ENCODE measurements around the gene NR5A2.

NR5A2 gene

DNA sequence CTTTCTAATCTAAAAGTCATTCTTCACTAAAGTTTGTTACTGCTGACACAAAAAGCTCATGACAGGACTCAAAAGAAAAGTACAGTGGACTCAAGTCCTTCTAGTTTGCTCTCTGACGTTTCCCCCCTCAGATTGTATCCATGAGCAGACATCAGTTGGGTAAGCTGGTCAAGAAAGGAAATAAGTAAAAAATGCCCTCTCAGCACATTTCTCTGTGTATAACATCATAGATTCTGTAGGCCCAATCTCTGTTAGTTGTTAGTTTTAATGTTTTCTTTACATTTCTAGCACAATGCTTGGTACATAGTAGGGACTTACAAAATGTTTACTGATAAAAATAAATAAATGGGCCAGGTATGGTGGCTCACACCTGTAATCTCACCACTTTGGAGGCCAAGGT lies 96.8 kb downstream of the NR5A2 start:
- no peak for DNase-seq (ENCODE audit: low read depth in 3 of 3)

DNA sequence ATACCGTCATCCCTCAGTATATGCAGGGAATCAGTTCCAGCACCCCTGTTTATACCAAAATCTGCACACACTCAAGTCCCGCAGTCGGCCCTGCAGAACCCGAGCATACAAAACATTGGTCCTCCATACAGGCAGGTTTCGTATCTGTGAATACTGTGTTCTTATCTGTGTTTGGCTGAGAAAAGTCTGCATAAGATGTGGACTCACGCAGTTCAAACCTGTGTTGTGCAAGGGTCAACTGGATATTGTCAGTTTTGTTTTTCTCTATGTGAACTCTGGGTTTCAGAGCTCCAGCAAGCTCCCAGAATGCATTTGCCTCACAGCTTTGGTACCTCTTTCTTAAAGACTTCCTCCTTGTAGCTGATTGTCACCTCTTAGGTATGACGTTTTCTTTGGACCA lies 100.6 kb downstream of the NR5A2 start:
- DNase-seq (ENCODE audit: low read depth in 3 of 3), result no peak

DNA sequence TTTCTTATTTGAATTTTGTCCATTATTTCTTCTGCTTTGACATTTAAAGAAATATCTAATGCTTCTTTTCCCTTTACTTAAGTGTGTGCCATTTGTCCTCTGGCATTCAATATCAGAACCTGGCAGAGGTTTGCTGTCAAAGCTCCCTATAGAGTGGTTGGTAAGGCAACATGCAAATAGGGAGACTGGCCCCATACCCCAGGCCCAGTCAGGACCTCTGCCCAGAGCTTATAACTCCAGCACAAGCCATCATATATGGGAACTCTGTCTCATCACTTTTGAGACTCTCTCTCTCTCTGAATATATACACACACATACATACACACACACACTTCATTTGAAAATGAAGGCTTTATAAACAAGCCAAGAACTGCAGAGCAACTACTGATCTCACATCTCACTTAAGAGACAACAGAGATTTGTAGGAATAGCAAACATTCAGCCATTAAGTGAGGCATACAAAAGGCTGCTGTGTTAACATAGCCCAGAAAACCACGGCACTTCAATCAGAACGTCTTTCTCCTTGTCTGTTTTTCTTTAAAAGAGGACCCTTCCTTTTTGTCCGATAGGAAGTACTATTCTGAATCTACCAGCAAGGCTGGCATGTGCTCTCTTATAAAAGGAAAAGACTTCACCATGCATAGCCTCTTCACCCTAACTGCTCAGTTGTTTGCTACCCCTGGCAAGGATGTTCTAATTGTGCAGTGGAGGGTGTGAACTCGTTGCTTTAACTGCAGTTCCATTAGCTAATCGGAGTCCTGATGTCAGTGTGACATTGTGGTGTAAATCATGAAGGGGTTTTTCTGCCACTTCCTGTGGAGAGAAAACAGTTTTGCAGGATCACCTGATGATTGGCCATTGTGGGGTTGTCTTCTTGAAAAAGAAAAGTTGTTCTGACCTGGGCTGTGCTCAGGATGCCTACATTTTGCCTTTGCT lies 101.7 kb downstream of the NR5A2 start:
- no peak for DNase-seq (ENCODE audit: low read depth in 3 of 3)

DNA sequence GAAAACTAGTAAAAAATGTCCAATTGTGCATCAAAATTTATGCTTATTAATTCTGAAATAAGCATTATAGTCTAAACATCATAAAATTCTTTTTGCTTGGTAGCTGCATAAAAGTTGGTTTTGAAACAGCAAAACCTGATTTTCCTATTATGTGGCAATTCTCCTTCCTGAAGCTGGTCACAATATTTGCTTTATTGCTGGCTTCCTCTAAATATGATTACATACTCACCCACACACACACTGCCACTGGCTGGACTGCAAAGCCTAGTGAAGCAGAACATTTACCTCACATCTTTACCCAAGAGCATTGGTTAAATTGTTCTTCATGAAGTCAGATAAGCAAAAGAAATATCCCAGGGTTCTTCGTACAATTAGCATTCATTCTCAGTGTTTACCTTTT lies 103.0 kb downstream of the NR5A2 start:
- no peak for DNase-seq (ENCODE audit: low read depth in 3 of 3)

DNA sequence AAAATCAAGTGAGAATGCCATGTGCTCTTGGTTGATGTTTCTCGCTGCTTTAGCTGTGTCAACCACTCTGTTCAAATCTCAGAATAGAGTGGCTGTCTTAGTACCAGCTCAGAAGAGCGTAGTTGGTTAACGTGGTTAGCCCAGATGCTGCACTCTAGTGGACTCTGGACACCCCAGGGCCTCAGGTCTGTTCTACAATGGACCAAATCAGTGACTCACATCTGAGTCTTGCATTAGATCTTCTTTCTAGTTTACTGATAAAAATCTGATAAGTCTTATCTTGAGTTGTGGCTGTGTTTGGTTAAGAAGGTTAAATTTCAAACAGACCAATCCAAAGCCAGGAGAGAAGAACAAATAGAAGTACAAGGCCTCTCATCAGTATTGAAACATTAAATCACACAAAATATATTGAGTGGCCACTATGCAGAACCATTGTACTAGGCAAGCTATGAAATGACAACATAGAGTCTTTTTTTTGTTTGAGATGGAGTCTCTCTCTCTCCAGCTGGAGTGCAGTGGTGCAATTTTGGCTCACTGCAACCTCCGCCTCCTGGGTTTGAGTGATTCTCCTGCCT lies 104.1 kb downstream of the NR5A2 start:
- DNase-seq (ENCODE audit: low read depth in 3 of 3), result no peak

DNA sequence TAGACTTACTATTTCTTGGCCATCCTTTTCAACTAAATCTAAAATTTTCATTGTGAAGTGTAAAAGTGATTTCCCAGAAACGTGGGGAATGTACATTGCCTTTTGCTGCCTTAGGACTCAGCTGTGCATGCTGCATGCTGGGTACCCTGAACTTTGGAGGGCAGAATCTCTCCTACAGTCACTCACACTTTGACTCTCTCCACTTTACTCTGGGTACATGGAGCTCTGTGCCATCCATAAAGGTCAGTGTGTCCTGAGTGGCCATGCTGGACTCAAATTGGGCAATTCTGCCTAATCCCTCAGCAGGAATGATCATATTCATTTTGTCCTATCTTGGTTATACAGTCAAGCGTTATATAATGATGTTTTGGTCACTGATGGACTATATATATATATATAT lies 105.6 kb downstream of the NR5A2 start:
- DNase-seq (ENCODE audit: low read depth in 3 of 3), result no peak

DNA sequence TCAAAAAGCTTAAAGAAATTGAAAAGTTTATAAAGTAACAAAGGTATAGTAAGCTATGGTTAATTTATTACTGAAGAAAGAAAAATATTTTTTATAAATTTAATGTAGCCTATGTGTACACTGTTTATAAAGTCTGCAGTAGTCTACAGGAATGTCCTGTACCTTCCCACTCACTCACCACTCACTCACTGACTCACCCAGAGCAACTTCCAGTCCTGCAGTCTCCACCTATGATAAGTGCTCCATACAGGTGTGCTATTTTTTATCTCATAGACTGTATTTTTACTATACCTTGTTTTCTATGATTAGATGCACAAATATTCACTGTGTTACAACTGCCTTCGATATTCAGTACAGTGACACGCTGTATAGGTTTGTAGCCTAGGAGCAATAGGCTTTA lies 106.6 kb downstream of the NR5A2 start:
- no peak for DNase-seq (ENCODE audit: low read depth in 3 of 3)

DNA sequence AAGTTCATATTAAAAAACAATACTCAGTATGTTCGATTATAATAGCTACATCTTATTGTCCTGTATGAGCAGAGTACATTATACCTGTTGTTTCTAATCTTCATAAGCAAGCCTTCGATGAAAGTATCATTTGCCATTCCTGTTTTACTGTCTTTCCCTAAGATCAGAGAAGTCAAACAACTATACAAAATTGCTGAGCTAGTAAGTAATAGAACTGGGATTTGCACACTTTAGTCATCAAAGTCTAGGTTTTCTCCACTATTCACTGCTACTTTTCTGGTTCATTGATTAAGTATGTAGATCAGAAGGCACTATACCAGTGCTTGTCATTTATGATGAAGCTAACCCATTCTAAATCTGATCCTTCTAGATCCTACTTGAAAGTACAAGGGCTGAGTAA lies 108.9 kb downstream of the NR5A2 start:
- DNase-seq (ENCODE audit: low read depth in 3 of 3), result no peak

DNA sequence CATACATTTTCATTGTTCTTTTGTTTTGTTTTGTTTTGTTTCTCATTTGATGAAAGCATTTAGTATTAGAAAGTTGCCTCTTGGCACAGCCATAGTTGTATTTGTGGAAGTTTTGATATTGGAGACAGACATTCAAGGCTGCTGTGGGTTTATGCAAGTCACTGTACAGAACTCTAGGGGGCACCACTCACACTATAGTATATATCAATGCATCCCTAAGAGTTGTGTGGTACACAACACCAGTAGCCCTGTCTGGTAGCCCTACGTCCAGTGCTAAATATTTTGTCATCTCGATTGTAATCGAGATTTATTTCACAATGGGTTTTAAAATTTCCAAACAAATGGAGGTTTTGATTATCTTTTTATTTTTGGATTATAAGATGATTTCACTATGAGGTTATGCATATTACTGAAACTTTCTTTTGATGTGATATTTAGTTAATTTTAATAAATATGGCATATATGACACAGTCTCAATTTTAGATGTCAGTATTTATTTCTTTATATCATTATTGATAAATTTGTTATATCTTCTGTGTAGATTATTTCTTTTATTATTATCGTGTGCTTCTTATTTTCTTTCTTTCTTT lies 112.2 kb downstream of the NR5A2 start:
- no peak for DNase-seq (ENCODE audit: low read depth in 3 of 3)

DNA sequence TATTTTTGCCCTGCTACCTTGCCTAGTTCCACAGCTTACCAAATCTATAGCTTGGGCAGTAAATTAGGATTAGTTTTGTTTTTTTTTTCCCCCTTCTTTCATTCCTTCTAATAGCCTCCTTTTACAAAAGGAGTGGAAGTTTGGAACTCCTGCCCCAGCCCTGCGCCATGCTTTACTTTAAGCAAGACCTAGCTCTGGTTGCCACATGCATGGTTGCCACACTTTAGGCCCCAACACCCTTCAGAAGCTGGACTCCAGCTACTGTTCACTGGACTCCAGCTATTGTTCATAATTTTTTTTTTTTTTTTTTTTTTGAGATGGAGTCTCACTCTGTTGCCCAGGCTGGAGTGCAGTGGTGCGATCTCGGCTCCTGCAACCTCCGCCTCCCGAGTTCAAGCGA lies 115.8 kb downstream of the NR5A2 start:
- no peak for DNase-seq (ENCODE audit: low read depth in 3 of 3)

DNA sequence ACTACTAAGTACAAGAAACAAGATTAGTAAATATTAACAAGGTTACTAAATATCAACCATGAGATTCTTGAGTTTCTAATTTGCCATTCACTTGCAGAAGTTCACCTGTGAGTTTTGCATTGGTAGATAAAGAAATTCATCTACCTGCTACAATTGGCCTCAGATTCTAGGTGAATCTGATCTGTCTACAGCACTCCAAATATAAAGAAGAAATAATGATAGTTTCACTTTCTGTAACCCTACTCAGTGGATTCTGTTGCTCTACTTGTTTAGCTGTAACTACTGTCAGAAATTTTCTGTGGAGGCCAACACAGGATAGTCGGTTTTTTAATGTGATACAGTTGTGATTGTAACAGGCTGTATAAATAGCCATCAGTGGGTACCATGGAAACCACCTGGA lies 118.6 kb downstream of the NR5A2 start:
- no peak for DNase-seq (ENCODE audit: low read depth in 3 of 3)

DNA sequence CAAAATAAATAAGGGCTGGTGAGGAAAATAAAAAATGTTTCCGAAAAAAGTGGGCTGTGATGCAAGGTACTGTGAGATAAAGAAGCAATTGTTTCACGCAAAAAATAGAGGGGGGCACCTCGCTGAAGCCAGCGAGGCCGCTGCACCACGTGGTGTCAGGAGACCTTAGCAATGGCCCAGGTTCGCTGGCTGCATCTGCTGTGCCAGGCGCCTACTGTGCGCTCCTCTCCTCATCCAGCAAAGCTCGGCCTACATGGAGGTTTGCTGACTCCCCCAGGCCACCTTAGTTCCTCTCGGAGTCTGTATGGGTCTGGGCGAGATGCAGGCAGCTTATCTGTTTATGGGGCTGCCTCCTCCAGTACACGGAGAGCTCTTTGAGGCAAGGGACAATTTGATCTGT lies 119.6 kb downstream of the NR5A2 start:
- no peak for DNase-seq (ENCODE audit: low read depth in 3 of 3)

DNA sequence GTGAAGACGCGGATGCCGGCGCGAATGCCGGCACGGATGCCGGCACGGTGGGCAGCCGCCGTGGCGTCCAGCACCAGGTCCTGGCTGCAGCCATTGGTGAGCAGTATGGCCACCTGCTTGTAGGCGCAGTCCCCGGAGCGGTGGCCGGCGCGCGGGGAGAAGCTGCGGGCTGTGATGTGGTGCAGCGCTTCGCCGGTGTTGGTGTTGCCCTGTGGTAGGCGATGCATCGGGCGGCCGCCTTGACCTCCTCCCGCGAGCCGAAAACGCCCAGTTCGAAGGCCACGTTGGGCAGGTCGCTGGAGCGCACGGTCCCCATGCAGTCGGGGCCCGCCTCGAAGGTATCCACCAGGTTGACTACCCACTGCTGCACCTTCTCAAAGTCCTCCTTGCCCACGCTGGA lies 120.2 kb downstream of the NR5A2 start:
- DNase-seq (ENCODE audit: low read depth in 3 of 3), result no peak

DNA sequence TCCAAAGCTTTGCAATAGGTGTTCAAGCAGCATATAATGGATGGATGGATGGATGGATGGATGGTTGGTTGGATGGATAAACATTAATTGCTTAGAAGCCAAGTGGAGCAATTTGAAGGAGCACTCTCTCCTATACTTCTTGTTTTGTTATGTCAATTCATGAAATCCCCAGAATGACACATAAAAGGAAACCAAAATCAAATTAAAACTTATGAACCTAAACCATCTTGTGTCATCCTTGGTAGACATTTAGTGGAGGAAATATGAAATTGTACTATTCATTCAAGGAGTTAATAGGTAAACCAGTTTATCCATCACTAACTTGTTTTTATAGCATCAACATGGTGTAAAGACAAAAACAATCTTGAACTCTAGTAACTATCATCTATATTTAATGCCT lies 122.5 kb downstream of the NR5A2 start:
- DNase-seq (ENCODE audit: low read depth in 3 of 3), result no peak

DNA sequence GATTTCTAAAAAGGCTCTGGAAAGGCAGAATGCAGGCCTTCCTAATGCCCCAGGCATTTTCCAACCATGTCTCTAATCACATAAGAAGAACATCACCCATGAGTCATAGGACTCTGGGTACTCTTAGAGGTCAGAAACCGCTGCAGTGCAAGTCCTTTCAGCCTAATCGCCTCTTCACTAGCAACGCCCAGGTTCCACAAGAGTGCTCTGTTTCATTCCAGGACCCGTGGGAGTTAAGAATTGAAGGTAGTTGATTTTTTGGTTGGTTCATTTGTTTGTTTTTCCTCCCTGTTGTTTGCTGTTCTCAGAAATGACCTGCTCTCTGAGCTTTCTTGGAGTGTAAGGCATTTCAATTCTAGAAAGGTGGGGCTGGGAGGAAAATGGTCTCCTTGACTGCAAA lies 123.2 kb downstream of the NR5A2 start:
- no peak for DNase-seq (ENCODE audit: low read depth in 3 of 3)

DNA sequence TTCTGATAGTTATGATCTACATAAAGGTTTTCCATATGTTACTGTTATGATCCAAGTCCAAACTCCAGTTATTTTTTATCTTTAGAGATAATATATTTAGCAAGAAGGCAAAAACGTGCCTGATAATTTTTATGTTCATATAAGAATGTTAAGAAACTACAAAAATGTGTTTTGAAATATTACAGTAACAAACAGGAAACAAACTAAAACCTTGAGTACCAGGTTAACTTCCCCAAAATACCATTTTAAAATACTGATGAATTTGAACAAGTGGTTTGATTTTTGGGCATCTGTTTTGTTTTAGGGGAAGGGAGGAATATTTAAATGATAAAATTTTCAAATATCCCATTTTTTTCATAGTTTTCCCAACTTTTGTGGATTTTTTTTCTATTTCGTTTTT lies 124.8 kb downstream of the NR5A2 start:
- DNase-seq (ENCODE audit: low read depth in 3 of 3), result no peak

DNA sequence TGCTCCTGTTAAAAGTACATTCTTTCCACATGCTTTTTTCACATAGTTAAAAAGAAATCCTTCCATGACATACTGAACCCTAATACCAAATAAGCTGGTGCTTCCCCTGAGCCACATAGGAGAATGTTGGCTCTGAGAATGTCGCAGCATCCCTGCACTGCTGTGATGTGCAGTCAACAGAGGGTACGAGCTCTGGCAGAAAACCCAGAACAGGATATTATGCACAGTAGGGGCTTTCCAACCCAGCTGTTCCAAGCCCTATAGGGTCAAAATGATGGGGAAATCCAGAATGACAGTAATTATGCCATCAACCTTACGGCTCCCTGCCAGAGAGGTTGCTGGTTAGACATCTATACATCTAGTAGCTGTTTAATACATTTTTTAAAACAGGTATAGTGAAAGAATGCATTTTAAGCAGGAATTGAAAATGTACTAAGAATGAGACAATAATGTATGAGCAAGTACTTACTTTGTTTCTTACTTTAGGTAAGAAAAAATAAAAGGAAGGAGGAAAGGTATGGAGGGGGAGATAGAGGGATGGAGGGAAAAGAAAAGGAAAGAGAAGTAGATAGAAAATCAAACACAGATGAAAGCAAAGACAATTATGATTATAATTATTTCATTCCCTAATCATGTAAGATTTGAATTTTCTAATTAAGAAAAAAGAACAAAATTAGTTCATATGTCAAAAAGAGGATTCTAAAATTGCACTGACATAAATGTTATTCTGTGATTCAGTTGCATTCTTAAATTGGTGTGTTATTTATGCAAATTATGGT lies 126.0 kb downstream of the NR5A2 start:
- DNase-seq (ENCODE audit: low read depth in 3 of 3), result peak; percentile 8 to 17 (median 10)

DNA sequence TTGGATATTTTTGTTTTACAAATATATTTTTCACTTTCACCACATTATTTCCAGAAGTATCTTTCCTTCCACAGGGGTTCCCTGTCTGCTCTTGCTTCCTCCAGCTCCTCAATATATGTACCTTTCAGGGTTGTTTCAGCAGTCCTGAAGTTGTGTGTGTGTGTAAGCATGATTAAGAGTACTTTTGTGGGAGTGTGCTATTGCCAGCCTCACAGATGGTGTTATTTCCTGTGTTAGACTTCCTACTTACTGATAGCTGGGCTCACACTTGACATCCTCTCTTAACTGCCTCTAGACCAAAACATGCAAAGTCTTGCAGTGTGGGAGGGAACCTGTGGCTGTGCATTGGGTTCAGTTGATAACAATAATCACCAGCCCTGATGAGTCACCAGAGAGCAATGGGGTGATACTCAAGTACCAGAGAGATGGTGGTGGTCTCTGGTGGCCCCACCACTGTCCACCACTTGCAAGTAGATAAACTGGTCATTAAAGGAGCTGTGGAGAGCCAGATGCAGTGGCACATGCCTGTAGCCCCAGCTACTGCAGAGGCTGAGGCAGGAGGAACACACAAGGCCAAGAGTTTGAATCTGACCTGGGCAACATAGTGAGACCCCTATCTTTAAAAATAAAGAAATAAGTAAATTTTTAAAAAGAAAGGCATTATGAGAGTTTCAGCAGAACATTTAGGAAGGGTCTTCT lies 126.7 kb downstream of the NR5A2 start:
- peak in 2 of 3 donors; percentile 20 to 24 for DNase-seq (ENCODE audit: low read depth in 3 of 3)

DNA sequence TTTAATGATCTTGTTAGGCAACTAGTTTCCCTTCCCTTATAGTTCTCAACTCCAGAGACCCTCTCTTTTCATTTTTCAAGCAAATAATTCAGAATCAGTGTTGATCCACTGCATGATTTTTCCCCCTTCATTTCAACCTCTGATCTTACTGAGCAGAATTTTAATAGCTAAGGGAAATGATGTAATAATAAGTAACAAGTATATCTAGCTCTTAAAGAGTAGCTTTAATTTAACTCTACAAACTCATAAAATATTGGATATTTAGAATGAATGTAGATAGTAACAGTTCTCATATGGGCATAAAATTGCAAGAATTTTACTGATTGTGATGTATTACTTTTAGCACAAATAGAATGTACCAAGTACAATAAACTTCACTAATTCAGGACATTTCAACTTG lies 130.2 kb downstream of the NR5A2 start:
- no peak for DNase-seq (ENCODE audit: low read depth in 3 of 3)

DNA sequence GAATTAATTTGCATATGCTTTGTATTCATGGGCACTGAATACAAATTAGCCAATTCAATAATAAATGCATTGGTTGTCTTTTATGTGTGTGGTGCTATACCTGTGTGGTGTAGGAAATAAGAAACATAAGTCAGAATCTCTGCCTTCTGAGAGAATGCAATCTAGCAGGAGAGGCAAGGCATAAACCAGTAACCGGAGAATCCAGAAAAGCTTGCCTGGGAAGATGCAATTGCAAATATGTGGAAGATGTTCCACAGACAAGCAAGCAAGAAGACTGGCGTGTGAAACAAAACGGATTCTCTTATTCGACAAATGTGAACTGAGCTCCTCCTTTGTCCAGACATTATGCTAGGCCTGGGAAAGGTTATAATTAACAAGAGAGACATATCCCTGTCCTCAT lies 134.3 kb downstream of the NR5A2 start:
- no peak for DNase-seq (ENCODE audit: low read depth in 3 of 3)

DNA sequence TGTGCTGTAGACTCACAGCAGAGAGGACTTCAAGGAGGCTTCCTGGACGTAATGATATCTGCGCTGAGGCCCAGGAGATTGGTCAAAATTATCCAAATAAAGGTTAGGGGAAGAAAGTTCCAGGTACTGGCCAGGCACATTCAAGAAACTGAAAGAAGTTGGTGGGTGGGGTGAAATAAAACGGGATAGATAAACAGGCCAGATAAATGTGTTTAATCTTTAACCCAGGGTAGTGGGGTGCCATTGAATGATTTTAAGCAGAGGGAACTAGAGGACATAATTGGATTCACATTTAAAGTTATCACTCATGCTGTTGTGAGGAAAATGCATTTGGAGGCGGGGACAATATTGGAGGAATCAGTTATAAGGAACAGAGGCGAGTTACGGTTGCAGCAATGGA lies 134.7 kb downstream of the NR5A2 start:
- no peak for DNase-seq (ENCODE audit: low read depth in 3 of 3)

DNA sequence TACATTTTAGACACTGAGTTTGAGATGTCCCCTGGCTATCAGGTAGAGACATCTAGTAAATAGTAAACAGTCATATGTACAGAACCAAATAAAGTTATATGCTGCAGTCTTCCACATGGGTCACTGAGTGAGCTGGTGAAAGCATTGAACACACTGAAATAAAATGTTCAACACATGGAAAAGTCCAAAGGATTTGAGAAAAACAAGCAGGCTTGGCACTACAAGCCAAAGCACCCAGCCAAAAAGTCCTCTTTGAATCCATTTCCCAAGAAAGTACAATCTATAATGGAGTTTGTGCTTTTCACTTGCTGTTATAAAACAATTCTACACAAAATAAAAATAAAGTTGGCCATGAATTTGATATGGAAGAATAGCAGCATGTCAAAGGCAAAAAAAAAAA lies 135.4 kb downstream of the NR5A2 start:
- no peak for DNase-seq (ENCODE audit: low read depth in 3 of 3)

Measured in stimulated activated CD4-positive, alpha-beta T cell treated with anti-CD3 and anti-CD28 coated beads, TNF-alpha, amount 100 ng/mL, for 48 hours (primary cell).